ENCODE data around the gene PRR23E.

PRR23E gene

DNA sequence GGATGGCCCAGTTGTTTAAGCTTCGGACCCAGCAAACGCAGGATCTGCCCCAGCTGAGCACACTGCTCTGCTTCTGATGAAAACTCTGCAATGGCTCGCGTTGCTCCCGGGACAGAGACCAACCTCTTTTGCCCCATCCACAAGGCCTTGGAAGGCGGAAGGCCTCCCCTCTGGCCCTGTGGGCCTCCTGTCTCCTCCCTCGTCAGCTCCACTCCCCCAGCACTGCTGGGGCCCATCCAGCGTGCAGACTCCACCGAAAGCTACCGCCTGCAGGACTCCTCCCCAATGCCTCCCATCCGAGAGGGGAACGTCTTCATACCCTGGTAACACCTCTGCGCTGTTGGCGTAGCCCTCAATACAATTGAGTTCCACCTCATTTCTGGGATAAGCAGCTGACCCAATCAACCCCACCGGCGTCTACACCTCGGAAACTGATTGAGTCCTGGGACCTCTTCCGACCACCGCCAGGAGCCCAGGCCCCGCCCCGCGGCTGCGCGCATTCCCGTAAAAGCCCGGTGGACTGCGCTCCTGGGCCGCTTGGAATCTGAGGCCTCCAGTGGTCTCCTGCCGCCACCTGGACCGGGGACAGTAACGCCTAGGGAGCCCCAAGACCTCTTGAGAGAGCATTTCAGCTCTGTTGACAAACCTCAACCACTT is at the start of gene PRR23E:
Gene PRR23E, plus strand, starts transcription at position 556 of the 657 bp plus-strand sequence. CDS start 3,555 bp downstream, outside the sequence.
- Mint-ChIP-seq H3K27ac (no peak within 1 kb of the TSS), H3K9me3 (peaks cover 18% of the 10 kb centered on the region), H3K4me3 (no peak within 1 kb of the TSS), H3K27me3 (peaks cover 8% of the 10 kb centered on the region), H3K4me1 (no peaks in the 10 kb centered on the region), H3K36me3 (ENCODE audit: low read depth) (no peaks in the 10 kb centered on the region)
- DNase-seq (no peak), ATAC-seq (no peak)

DNA sequence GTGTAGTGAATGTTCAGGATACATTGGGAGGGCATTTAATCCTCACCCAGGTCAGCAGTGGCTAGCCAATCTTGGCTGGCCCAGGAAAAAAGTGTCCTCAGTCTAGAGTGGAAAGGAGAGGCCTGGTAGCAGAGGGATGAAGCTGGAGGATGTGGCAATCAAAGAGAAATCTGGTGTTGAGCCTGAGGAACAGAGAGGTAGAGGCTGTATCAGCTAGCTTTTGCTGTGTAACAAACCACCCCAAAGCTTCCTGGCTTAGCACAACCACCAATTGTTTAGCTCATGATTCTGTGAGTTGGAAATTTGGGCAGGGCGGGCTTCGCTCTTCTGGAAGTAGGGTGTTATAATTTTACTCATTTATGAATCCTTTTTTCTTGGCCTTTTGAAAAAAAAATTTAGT is 49.8 kb upstream of the PRR23E start:
- DNase-seq: no peak
- no peaks in the 10 kb centered on the region for H3K4me1 Mint-ChIP-seq
- no peak overlapping the region for H3K4me3 Mint-ChIP-seq
- H3K36me3 Mint-ChIP-seq (ENCODE audit: low read depth): no peaks in the 10 kb centered on the region
- peaks cover 13% of the 10 kb centered on the region for H3K9me3 Mint-ChIP-seq
- ATAC-seq: no peak
- H3K27ac Mint-ChIP-seq: no peak overlapping the region
- H3K27me3 Mint-ChIP-seq: no peaks in the 10 kb centered on the region

GRCh38 chr3:127144631-127145030 is 48.3 kb upstream of the PRR23E start:
- no peak for ATAC-seq
- no peaks in the 10 kb centered on the region for H3K4me1 Mint-ChIP-seq

DNA sequence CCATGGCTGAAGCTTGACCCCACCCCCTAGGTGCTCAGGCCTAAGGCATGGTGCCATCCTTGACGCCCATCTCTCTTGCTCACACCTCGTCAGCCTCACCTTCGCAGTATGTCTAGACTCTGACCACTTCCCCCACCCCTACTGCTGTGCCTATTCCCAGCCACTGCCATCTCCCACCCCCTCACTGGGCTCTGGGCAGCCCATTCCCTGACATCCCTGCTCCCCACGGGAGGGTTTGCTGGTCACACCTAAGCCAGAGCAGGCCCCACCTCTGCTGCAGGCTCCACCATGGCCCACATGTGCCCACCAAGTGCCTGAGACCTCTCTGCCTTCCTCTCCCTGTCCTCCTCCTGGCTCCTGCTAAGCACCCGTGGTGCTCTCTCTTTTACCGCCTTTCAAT is 47.7 kb upstream of the PRR23E start:
- no peak for DNase-seq
- H3K9me3 Mint-ChIP-seq: peaks cover 13% of the 10 kb centered on the region
- no peak for ATAC-seq
- H3K4me1 Mint-ChIP-seq: no peaks in the 10 kb centered on the region
- no peaks in the 10 kb centered on the region for H3K27me3 Mint-ChIP-seq
- no peak overlapping the region for H3K27ac Mint-ChIP-seq
- H3K4me3 Mint-ChIP-seq: no peak overlapping the region
- H3K36me3 Mint-ChIP-seq (ENCODE audit: low read depth): no peaks in the 10 kb centered on the region

More at GRCh38 chr3:127144631-127145030, 48.3 kb upstream of the PRR23E start:
- Mint-ChIP-seq H3K27me3 (no peaks in the 10 kb centered on the region), H3K4me3 (no peak overlapping the region), H3K36me3 (ENCODE audit: low read depth) (no peaks in the 10 kb centered on the region), H3K9me3 (peaks cover 13% of the 10 kb centered on the region), H3K27ac (no peak overlapping the region)
- no peak for DNase-seq

- H3K36me3 Mint-ChIP-seq (ENCODE audit: low read depth): no peaks in the 10 kb centered on the region
- no peak for DNase-seq
- H3K27ac Mint-ChIP-seq: no peak overlapping the region
Measured at GRCh38 chr3:127147291-127147885, 45.5 kb upstream of the PRR23E start.

DNA sequence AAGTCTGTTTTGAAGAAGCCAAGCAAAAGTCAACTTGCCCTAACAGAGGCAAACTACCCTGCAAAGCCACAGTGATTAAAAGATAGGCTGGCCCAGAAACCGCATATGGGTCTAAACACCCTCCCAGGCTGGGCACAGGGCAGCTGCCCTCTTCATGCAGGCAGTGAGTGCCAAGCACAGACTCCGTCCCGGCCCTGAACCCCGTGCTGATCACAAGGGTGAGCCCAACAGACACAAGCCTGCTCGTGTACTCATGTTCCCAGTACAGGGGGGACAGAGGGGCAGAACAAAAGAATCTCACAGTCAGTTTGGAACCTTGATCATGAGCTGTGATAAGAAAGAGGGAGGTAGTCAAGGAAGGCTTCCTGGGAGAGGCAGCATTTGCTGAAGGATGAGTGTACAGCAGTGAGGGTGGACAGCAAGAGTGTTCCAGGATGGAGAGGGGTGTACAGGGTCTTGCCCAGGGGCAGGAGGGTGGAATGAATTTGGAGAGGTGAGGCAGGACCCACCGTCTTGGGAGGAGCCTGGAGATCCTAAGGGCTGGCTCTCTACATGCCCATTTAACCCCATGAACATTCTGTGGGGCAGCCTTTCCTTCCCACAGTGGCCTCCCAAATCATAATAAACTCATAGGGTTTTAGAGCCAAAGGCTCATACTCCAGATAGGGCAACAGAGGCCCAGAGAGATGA is 43.2 kb upstream of the PRR23E start:
- Mint-ChIP-seq H3K4me1 (no peaks in the 10 kb centered on the region), H3K4me3 (no peak overlapping the region), H3K9me3 (no peaks in the 10 kb centered on the region), H3K36me3 (ENCODE audit: low read depth) (no peaks in the 10 kb centered on the region), H3K27ac (no peak overlapping the region), H3K27me3 (peaks cover 2% of the 10 kb centered on the region)
- ATAC-seq (no peak), DNase-seq (no peak)

More at GRCh38 chr3:127147291-127147885, 45.5 kb upstream of the PRR23E start:
- ATAC-seq: no peak
- no peaks in the 10 kb centered on the region for H3K4me1 Mint-ChIP-seq
- peaks cover 13% of the 10 kb centered on the region for H3K9me3 Mint-ChIP-seq
- H3K27me3 Mint-ChIP-seq: peaks cover 2% of the 10 kb centered on the region
- H3K4me3 Mint-ChIP-seq: no peak overlapping the region

DNA sequence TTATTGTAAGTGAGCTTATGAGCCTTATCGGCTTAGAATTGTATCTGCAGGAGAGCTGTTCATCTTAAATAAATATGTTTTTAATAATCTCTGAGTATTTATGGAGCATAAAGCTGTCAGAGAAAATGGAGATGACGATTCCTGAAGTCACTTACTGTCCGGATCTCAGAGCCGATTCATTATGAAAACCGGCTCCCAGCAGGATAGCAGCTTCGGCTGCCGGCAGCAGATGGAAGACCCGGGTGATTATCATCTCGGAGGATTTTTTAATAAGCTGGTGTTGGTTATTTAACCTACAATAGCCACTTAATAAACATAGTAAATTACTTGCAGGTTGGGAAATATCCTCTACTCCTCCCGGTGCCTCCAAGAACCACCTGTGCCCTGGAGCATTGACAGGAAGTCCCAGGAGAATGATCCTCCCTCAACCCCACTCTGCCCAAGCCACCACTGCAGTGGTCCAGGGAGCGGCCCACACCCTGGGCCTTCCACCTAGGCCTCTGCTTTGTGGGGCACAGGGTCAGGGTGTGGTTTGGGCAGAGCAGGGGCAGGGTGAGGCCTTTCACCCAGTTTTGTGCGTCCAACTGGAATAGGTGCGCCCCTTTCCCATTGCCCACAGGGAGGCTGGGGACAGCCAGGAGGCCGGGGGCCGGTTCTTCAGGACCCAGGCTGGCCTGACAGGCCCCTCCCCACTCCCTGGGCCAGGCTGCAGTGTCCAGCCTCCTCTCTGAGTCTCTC is 42.2 kb upstream of the PRR23E start:
- H3K4me3 Mint-ChIP-seq: no peak overlapping the region
- H3K4me1 Mint-ChIP-seq: no peaks in the 10 kb centered on the region
- no peak overlapping the region for H3K27ac Mint-ChIP-seq
- no peak for ATAC-seq
- peaks cover 2% of the 10 kb centered on the region for H3K27me3 Mint-ChIP-seq
- no peaks in the 10 kb centered on the region for H3K36me3 Mint-ChIP-seq (ENCODE audit: low read depth)
- H3K9me3 Mint-ChIP-seq: no peaks in the 10 kb centered on the region
- no peak for DNase-seq

GRCh38 chr3:127151251-127151564 is 41.7 kb upstream of the PRR23E start:
- no peak overlapping the region for H3K27ac Mint-ChIP-seq
- DNase-seq: no peak
- H3K4me1 Mint-ChIP-seq: no peaks in the 10 kb centered on the region

GRCh38 chr3:127151992-127152650 is 40.8 kb upstream of the PRR23E start:
- H3K9me3 Mint-ChIP-seq: no peaks in the 10 kb centered on the region
- DNase-seq (no peak), ATAC-seq (no peak)
- no peak overlapping the region for H3K27ac Mint-ChIP-seq
- H3K4me1 Mint-ChIP-seq: no peaks in the 10 kb centered on the region
- H3K4me3 Mint-ChIP-seq: no peak overlapping the region
- H3K36me3 Mint-ChIP-seq (ENCODE audit: low read depth): no peaks in the 10 kb centered on the region
- peaks cover 2% of the 10 kb centered on the region for H3K27me3 Mint-ChIP-seq

More at GRCh38 chr3:127151251-127151564, 41.7 kb upstream of the PRR23E start:
- no peaks in the 10 kb centered on the region for H3K36me3 Mint-ChIP-seq (ENCODE audit: low read depth)
- no peak overlapping the region for H3K4me3 Mint-ChIP-seq
- ATAC-seq: no peak
- H3K27me3 Mint-ChIP-seq: peaks cover 2% of the 10 kb centered on the region
- H3K9me3 Mint-ChIP-seq: no peaks in the 10 kb centered on the region

DNA sequence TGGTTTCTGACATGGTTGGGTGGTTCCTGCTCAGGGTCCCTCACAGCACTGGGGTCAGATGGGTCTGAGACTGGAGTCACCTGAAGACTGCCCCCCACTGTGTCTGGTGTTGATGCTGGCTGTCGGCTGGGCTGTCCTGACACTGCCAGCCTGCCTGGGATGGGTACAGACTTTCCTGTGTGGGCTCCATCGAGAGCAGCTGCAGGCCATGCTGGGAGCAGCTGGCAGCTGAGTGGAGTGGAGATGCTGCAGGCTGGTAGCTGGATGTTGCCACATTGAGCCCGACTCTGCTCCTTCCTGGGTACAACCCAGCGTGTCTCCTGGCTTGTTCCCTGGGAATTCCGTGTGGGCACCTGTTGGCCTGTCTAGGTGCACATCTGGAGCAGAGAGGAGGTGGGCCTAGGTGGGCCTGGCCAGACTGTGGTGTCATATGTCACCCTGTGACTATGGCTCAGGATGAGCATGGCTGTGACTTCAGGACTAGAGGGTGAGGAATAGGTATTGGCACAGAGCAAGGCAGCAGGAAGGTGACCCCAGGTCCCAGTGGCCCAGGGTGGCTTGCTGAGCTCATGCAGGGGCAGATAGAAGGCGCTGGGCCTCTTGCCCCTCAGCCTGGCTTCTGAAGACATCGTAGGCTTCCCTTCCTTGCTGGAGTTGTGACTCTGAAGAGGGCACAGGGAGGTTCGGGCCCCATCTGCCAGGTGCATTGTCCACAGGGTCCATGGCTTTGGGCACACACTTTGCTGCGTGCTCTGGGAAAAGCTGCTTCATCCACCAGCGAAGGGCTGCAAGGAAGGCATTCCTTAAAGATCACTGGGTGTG is 40.0 kb upstream of the PRR23E start:
- Mint-ChIP-seq H3K4me1 (no peaks in the 10 kb centered on the region), H3K27me3 (peaks cover 4% of the 10 kb centered on the region)

DNA sequence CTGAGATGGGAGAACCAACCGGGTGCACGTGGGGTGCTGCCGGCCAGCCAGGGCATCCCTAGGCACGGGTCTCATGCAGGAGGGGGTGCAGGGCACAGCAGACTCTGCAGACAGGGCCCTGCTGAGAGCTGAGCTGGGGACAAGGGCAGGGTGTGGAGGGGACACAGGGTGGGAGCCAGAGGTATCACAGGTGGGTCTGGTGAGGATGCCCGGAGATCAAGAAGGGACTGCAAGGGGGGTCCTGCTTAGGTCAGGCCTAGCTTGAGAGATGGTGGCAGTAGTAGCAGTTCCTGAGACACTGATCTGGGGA is 39.5 kb upstream of the PRR23E start:
- H3K4me1 Mint-ChIP-seq: no peaks in the 10 kb centered on the region
- no peak overlapping the region for H3K4me3 Mint-ChIP-seq
- H3K9me3 Mint-ChIP-seq: no peaks in the 10 kb centered on the region
- H3K27me3 Mint-ChIP-seq: peaks cover 4% of the 10 kb centered on the region
- H3K27ac Mint-ChIP-seq: no peak overlapping the region
- DNase-seq (no peak), ATAC-seq (no peak)
- no peaks in the 10 kb centered on the region for H3K36me3 Mint-ChIP-seq (ENCODE audit: low read depth)

More for the DNA sequence above, 40.0 kb upstream of the PRR23E start:
- H3K36me3 Mint-ChIP-seq (ENCODE audit: low read depth): no peaks in the 10 kb centered on the region
- ATAC-seq (no peak), DNase-seq (no peak)
- H3K9me3 Mint-ChIP-seq: no peaks in the 10 kb centered on the region
- H3K27ac Mint-ChIP-seq: no peak overlapping the region
- H3K4me3 Mint-ChIP-seq: no peak overlapping the region

DNA sequence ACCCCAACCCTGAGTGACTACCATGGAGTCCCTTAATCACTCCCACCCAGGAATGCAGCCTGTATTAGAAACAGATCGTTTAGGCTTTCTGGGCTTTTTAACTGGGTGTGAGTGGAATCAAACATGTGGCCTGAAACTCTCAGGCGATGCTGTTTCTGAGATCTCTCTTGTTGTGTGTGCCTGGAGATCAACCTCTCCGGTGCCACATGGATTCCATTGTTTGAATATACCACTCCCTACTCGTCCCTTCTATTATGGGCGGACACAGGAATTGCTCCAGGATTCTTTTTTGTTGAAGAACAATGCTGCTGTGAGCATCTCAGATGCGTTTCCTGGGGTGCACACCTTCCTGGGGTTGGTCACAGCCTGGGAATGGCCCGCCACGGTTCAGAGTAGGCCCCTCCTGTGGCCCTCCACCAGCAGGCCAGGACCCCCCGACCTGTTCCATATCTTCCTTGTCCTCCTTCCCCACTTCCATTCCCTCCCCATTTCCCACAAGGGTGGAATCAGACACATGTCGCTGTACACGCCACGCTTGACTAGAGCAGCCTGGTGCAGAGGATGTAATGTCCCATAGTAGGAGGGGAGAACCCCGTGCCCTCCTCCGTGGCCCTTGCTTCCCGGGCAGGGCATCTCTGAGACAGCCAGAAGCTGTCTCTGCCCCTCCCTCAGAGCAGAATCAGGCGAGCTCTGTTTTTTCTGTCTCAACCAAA is 36.4 kb upstream of the PRR23E start:
- ATAC-seq: no peak
- no peaks in the 10 kb centered on the region for H3K36me3 Mint-ChIP-seq (ENCODE audit: low read depth)
- no peak for DNase-seq
- no peak overlapping the region for H3K4me3 Mint-ChIP-seq
- peaks cover 2% of the 10 kb centered on the region for H3K27me3 Mint-ChIP-seq
- no peaks in the 10 kb centered on the region for H3K4me1 Mint-ChIP-seq
- H3K9me3 Mint-ChIP-seq: no peaks in the 10 kb centered on the region
- H3K27ac Mint-ChIP-seq: no peak overlapping the region

GRCh38 chr3:127157171-127157828 is 35.6 kb upstream of the PRR23E start:
- Mint-ChIP-seq H3K4me1 (no peaks in the 10 kb centered on the region), H3K9me3 (no peaks in the 10 kb centered on the region), H3K36me3 (ENCODE audit: low read depth) (no peaks in the 10 kb centered on the region), H3K27me3 (peaks cover 2% of the 10 kb centered on the region), H3K27ac (no peak overlapping the region), H3K4me3 (no peak overlapping the region)
- DNase-seq: no peak
- no peak for ATAC-seq

All from activated naive CD8-positive, alpha-beta T cell treated with anti-CD3 and anti-CD28 coated beads, Interleukin-2, amount 50 U/mL, for 24 hours (primary cell).